NCI-H1105 treated with DMSO at 0.1 percent for 48 hours (cell line): ENCODE measurements around the gene MKX.
"Not testable (repeated sequence)": the region's sequence is repeated elsewhere in the genome, so short reads cannot be mapped to it uniquely, and the experiment has no call there.

ENCODE experiments used
- DNase-seq: peaks from one replicate; lab custom pipeline; 2025; lab: John Stamatoyannopoulos, UW

Gene MKX

GRCh38 chr10:27692663-27693062 lies 53.0 kb downstream of the MKX start:
- DNase-seq, result no peak

- no peak for DNase-seq
Measured at GRCh38 chr10:27688991-27689390, 56.6 kb downstream of the MKX start.

GRCh38 chr10:27688276-27688675 lies 57.3 kb downstream of the MKX start:
- no peak for DNase-seq

DNA sequence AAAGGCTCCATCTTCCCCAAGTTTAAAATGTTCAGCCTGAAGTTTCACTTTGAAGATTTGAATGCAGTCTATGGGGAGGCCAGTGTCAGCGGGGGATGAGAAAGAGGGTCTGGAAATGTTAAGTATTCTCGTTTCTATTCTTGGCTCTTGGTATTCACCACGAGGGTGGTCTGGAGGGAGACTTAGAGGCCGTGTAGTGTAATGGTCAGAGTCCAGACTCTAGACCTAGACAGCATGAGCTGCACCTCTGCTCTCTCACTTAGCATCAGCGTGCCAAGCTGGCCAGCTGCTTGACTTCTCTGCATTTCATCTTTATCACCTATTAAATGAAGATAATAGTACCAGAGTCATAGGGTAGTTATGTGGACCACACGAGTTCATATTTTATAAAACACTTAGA lies 57.9 kb downstream of the MKX start:
- no peak for DNase-seq

- DNase-seq, result no peak
Measured at GRCh38 chr10:27687326-27687725, 58.3 kb downstream of the MKX start.

DNA sequence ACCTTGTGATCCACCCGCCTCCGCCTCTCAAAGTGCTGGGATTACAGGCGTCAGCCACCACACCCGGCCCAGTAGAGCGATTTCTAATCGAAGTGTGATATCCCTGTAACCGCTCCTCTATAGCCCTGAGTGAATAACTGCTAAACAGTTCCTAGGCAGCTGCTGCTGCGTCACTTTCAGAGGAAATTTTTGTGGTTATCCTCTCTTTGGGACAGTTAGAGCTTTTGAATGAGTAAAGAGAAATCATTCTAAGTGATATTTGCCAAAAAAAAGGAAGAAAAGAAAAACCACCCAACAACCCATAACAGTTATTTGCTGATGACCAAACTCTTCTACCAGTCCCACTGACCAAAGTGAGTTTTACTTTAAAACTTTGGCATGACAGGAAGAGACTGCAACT lies 59.9 kb downstream of the MKX start:
- no peak for DNase-seq

DNA sequence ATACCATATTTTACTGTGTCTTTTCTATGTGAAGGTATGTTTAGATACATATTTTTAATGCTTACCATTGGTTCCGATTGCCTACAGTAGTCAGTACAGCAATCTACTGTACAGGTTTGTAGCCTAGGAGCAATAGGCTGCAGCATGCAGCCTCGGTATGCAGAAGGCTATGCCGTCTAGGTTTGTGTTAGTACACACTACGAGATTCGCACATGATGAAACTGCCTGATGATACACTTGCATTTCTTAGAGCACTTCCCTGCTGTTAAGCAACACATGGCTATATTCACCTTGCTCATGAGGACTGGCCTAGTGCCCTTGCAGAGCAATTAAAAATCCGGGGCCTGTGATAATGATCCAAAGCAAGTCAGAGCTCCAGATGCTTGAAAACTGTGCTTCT lies 62.4 kb downstream of the MKX start:
- DNase-seq, result no peak

GRCh38 chr10:27681795-27682194 lies 63.8 kb downstream of the MKX start:
- DNase-seq, result not testable (repeated sequence)

DNA sequence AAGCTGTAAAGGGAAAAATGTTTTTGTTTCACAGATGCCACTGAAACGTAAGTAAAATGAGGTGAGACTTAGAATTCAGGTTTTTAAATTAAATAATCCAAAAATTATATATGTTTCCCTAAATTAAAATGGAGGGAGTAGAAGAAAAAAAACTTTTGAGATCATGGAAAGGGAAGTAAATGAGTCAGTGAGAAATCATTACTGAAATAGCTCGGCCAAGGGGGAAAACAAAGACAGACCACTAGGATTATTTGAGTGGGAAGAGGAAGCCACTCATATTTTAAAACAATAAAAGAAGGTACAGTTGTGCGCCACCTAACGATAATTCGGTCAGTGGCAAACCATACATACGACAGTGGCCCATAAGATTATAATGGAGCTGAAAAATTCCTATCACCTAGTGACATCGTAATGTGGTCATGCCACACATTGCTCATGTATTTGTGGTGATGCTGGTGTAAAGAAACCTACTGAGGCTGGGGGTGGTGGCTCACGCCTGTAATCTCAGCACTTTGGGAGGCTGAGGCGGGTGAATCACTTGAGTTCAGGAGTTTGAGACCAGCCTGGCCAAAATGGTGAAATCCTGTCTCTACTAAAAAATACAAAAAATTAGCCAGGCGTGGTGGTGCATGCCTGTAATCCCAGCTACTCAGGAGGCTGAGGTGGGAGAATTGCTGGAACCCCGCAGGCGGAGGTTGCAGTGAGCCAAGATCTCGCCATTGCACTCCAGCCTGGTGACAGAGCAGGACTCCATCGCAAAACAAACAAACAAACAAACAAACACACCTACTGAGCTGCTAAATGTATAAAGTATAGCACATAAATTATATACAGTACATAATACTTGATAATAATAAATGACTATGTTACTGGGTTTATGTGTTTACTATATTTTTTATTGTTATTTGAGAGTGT lies 64.7 kb downstream of the MKX start:
- no peak for DNase-seq

DNA sequence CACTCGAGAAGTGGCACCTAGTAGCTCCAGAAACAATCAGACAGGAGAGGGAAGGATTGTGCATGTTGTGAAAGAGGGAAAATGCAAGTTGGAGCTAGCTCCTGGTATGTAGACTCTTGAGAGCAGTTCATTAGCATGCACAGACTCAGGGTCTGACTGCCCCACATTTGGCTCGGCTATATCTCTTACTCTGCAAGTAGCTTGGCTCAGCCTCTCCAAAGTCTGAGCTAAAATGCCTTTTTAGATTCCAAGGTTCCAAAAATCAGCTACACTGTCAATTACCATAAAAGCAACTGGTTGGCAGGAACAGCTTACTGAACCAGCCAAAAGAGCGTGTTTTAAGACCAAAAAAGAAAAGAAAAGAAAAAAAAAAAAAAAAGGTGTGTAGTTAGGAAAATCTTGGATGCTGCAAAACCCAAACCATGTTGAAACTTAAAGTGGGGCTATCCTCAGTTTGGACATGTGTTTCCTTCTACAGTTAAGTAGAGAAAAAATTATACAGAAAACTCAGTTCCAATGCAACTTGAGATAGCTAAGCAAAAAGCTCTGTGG lies 65.5 kb downstream of the MKX start:
- no peak for DNase-seq

DNA sequence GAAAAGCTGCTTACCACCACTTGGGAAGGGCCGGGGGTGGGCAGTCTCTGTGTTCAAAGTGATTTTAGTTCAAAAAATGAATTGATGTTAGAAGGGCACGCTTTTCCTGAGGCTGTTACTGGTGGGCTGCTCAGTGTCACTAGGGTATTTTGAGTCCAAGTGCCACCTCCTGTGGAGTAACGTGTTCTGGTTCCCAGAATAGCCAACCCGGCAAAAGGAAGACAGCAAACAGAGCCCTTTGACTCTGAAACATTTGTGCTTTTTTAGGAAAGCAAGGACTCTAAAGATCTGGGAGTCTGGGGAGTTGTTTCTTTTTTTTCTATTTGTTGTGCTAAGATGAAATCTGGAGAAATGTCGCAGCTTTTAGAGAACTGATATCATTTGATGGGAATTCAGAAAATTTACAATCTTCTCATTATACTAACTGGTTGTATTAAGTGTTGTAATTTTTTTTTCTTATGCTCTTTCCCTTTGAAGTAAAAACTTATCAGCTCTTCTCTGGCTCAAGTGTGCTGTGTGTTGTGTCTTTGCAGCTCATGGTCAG lies 66.2 kb downstream of the MKX start:
- DNase-seq, result no peak

- DNase-seq, result no peak
Measured at GRCh38 chr10:27678166-27678565, 67.5 kb downstream of the MKX start.

- no peak for DNase-seq
Measured at GRCh38 chr10:27673065-27673464, 72.6 kb downstream of the MKX start.

DNA sequence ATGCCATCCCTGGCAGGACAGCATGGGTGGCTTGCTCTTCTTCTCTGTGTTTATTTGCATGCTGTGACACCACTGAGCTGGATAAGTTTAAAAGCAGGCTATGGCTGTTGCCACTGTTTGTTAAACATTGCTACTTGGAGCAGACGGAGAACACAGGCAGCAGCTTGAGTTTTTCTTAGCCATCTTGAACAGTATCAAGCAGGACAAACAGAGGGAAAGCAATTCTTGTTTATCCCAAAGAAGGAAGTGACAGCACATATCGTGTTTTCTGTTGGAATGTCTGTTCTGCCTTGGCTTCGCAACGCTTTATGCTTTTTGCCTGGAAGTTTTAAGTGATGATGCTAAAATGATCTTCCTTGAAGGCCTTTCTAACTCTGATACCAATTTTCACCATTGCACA lies 73.8 kb downstream of the MKX start:
- no peak for DNase-seq

GRCh38 chr10:27664461-27664860 lies 81.2 kb downstream of the MKX start:
- DNase-seq, result no peak

GRCh38 chr10:27663621-27664020 lies 82.0 kb downstream of the MKX start:
- no peak for DNase-seq

DNA sequence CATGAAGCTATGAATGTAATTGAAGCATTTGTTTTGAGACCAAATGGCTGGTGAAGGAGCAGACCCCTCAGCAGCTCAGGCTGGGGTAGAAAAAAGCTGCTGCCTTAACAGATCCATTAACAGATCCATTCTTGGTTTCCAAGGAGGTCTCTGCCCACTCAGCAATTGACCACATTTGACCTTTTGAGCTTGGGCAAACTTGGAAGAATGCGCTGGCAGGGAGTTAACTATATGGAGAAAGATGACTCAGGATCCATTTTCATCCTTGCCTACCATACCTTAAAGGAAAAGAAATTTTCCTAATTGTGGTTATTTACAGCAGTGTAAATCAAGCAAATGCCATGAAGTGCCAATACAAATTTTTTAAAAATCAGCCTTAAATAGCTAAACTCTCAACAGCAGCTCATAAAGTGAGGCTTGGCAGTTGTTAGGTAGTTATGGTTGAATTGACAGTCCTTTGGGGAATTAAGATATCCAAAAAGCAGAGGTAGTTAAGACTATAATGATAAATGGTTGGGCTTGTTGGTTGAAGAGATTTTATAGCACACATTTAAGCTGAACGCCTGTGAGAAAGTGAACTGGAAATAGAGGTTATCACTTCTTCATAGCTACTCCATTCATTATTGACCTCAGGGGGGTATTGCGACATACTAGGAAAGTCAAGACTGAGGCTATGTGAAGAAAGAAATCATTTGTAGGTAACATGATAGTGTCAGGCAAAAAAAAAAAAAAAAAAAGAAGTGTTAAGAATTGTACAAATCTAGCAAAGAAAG lies 83.9 kb downstream of the MKX start:
- DNase-seq, result no peak

DNA sequence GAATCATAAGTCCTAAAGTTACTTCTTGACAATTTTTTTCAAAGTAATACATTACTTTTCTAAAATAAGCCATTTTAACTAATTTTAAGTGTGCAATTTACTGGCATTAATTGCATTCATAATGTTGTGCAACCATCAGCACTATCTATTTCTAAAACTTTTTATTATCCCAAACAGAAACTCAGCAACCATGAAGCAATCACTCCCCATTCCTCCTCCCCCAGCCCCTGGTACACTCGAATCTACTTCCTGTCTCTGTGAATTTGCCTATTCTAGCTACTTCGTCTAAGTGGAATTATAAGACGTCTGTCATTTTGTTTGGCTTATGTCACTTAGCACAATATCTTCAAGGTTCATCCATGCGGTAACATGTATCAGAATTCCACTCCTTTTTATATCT lies 84.9 kb downstream of the MKX start:
- no peak for DNase-seq

- no peak for DNase-seq
Measured at GRCh38 chr10:27660268-27660667, 85.4 kb downstream of the MKX start.

GRCh38 chr10:27659786-27660185 lies 85.8 kb downstream of the MKX start:
- DNase-seq, result no peak

DNA sequence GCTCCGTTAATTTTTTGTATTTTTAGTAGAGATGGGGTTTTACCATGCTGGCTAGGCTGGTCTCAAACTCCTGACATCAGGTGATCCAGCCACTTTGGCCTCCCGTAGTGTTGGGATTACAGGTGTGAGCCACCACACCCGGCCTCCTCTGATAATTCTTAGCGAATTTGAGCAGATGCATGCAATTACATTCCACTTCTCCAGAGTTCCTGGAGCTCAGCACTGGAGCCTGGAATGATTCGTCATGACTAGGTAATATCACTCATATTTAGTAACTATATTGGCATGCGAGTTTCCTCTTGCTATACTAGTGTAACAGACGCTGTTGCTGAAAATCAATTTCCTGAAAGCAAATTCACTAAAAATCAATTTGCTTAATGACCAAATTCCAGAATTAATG lies 86.8 kb downstream of the MKX start:
- no peak for DNase-seq

GRCh38 chr10:27655296-27655695 lies 90.3 kb downstream of the MKX start:
- DNase-seq, result no peak

DNA sequence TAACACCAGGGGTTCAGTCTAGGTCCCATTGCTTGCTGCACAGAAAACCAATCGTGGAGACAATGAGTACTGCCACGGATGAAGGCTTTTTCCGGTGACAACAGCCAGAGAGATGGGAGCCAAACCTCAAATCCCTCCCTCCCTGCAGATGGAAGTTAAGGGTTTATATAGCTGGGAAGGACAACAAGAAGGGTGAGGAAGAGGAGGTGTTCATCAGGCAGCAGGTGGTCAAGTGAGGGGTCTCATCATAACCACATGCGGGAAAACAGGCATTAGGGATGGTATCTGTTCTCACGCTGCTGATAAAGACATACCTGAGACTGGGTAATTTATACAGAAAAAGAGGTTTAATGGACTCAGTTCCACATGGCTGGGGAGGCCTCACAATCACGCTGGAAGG lies 91.3 kb downstream of the MKX start:
- DNase-seq, result no peak
